ENCODE measurements around the gene IL1R2. TPM values are rescaled to one million over a fixed set of nuclear protein-coding genes. Genes with fewer than 3 reads are reported as not detected.
A peak's percentile ranks its signal among the peaks of the same experiment; 100 is the strongest.

The IL1R2 gene
- total and polyA plus RNA-seq, 4 donors = 7.3 to 902 (median 64.1) TPM

GRCh38 chr2:102045697-102046096 lies 53.9 kb downstream of the IL1R2 start:
- Histone ChIP-seq H3K4me1 (ENCODE audit: control insufficient read depth in 5 of 5, insufficient read depth in 5 of 5, low read length in 5 of 5) (peaks cover 6 to 52% (median 16%) of the 10 kb centered on the region in 5 donors), H3K9me3 (ENCODE audit: control insufficient read depth in 4 of 4, insufficient read depth in 3 of 4, low read length in 3 of 4) (no peaks in the 10 kb centered on the region), H3K9ac (ENCODE audit: insufficient read depth in 1 of 2, low read length in 2 of 2) (no peak overlapping the region), H3K27me3 (ENCODE audit: control insufficient read depth in 3 of 3, insufficient read depth in 3 of 3, low read length in 2 of 3) (no peaks in the 10 kb centered on the region), H3K27ac (ENCODE audit: low read depth in 1 of 2, low read length in 1 of 2) (peak overlapping the region in 1 of 2 donors; percentile 40), H3K4me3 (no peak overlapping the region), H3K36me3 (ENCODE audit: control insufficient read depth in 4 of 4, insufficient read depth in 4 of 4, low read length in 4 of 4) (no peaks in the 10 kb centered on the region)
- 77 to 80% methylated on average over 6 of the region's 6 CpGs for WGBS, 2 donors
- TF ChIP-seq CTCF (IDR thresholded peaks at IDR 0.05; ENCODE audit: control extremely low read depth, extremely low read depth) = no peak
- DNase-seq (no peak), ATAC-seq (ENCODE audit: insufficient read depth, low FRiP score) (no peak)

GRCh38 chr2:102046135-102046986 lies 54.6 kb downstream of the IL1R2 start:
- no peaks in the 10 kb centered on the region for H3K9me3 ChIP-seq (ENCODE audit: control insufficient read depth in 4 of 4, insufficient read depth in 3 of 4, low read length in 3 of 4)
- H3K9ac ChIP-seq (ENCODE audit: insufficient read depth in 1 of 2, low read length in 2 of 2) = no peak overlapping the region
- TF ChIP-seq CTCF (IDR thresholded peaks at IDR 0.05; ENCODE audit: control extremely low read depth, extremely low read depth) = no peak
- H3K4me3 ChIP-seq = no peak overlapping the region
- peak; percentile 89 to 98 (median 97) for DNase-seq
- peaks cover 11 to 57% (median 16%) of the 10 kb centered on the region in 5 donors for H3K4me1 ChIP-seq (ENCODE audit: control insufficient read depth in 5 of 5, insufficient read depth in 5 of 5, low read length in 5 of 5)
- no peak for ATAC-seq (ENCODE audit: insufficient read depth, low FRiP score)
- no peaks in the 10 kb centered on the region for H3K36me3 ChIP-seq (ENCODE audit: control insufficient read depth in 4 of 4, insufficient read depth in 4 of 4, low read length in 4 of 4)
- peak overlapping the region in 1 of 2 donors; percentile 63 for H3K27ac ChIP-seq (ENCODE audit: low read depth in 1 of 2, low read length in 1 of 2)
- H3K27me3 ChIP-seq (ENCODE audit: control insufficient read depth in 3 of 3, insufficient read depth in 3 of 3, low read length in 2 of 3) = no peaks in the 10 kb centered on the region
- 45 to 46% methylated on average over 9 of the region's 9 CpGs for WGBS, 2 donors

- DNase-seq = no peak
- Histone ChIP-seq H3K9ac (ENCODE audit: insufficient read depth in 1 of 2, low read length in 2 of 2) (no peak overlapping the region), H3K4me1 (ENCODE audit: control insufficient read depth in 5 of 5, insufficient read depth in 5 of 5, low read length in 5 of 5) (peaks cover 11 to 64% (median 20%) of the 10 kb centered on the region in 5 donors), H3K9me3 (ENCODE audit: control insufficient read depth in 4 of 4, insufficient read depth in 3 of 4, low read length in 3 of 4) (no peaks in the 10 kb centered on the region), H3K36me3 (ENCODE audit: control insufficient read depth in 4 of 4, insufficient read depth in 4 of 4, low read length in 4 of 4) (no peaks in the 10 kb centered on the region), H3K4me3 (no peak overlapping the region), H3K27ac (ENCODE audit: low read depth in 1 of 2, low read length in 1 of 2) (peak overlapping the region in 1 of 2 donors; percentile 14), H3K27me3 (ENCODE audit: control insufficient read depth in 3 of 3, insufficient read depth in 3 of 3, low read length in 2 of 3) (no peaks in the 10 kb centered on the region)
- TF ChIP-seq CTCF (IDR thresholded peaks at IDR 0.05; ENCODE audit: control extremely low read depth, extremely low read depth) = no peak
- 69 to 84% methylated on average over 8 of the region's 8 CpGs for WGBS, 2 donors
- peak; percentile 42 for ATAC-seq (ENCODE audit: insufficient read depth, low FRiP score)
These were observed 56.7 kb downstream of the IL1R2 start for GRCh38 chr2:102048465-102048864.
